IMR-90 (cell line): ENCODE data around the gene E2F4. TPM values are rescaled to one million over a fixed set of nuclear protein-coding genes. Genes with fewer than 3 reads are reported as not detected.

ENCODE experiments used
- ATAC-seq: fragments of 200-7000 bp; cut with Tn5 transposase; 2 replicates; pipeline ENCODE4 v1.9.1; 2020; ENCODE audit warnings: low read depth, mild to moderate bottlenecking, moderate library complexity
- BruUV-seq: library from RNA; stranded (reverse); fragments of 400-500 nt; replicated peaks from 2 replicates; lab custom pipeline; 2021; lab: Mats Ljungman, UMichigan
- CTCF ChIA-PET: fragments of 300-600 bp; formaldehyde crosslinking; extraction: SDS; loops from one replicate; lab custom pipeline; 2021; ENCODE audit warnings: antibody characterized with exemption; lab: Yijun Ruan, JAX
- POLR2A ChIA-PET: fragments of 300-600 bp; sonication (Branson Sonifier 250); formaldehyde crosslinking; loops from one replicate; lab custom pipeline; 2022; ENCODE audit warnings: antibody characterized with exemption; ENCODE audit not compliant: unreplicated experiment; lab: Charles Lee
- DNase-seq: peaks from one replicate; pipeline ENCODE4 v3.0.0; 2013
- H2AFZ ChIP-seq: replicated peaks from 2 replicates; pipeline ENCODE3; 2013; ENCODE audit warnings: low read length, mild to moderate bottlenecking; ENCODE audit not compliant: poor library complexity
- H2AK5ac ChIP-seq: 2 replicates; pipeline ENCODE4 v1.6.1; 2013; ENCODE audit warnings: low read depth, low read length, inconsistent platforms
- H2AK9ac ChIP-seq: replicated peaks from 2 replicates; pipeline ENCODE3; 2013; ENCODE audit warnings: mild to moderate bottlenecking, low read depth, low read length, moderate library complexity; ENCODE audit not compliant: poor library complexity
- H2BK120ac ChIP-seq: 2 replicates; pipeline ENCODE4 v1.6.1; 2013; ENCODE audit warnings: low read depth, low read length, inconsistent platforms
- H2BK15ac ChIP-seq: 3 replicates; pipeline ENCODE4 v1.6.1; 2013; ENCODE audit warnings: low read depth, low read length, inconsistent platforms
- H2BK20ac ChIP-seq: 2 replicates; pipeline ENCODE4 v1.6.1; 2013; ENCODE audit warnings: low read depth, mild to moderate bottlenecking, inconsistent platforms, low read length, moderate library complexity
- H2BK5ac ChIP-seq: 2 replicates; pipeline ENCODE4 v1.6.1; 2013; ENCODE audit warnings: mild to moderate bottlenecking, low read depth, low read length, inconsistent platforms; ENCODE audit not compliant: poor library complexity, severe bottlenecking
- H3K14ac ChIP-seq: replicated peaks from 2 replicates; pipeline ENCODE4 v1.6.1; 2013; ENCODE audit warnings: low read depth, low read length, inconsistent platforms
- H3K18ac ChIP-seq: 2 replicates; pipeline ENCODE4 v1.6.1; 2013; ENCODE audit warnings: low read depth, low read length, control low read depth
- H3K23ac ChIP-seq: 2 replicates; pipeline ENCODE4 v1.6.1; 2013; ENCODE audit warnings: low read depth, low read length, inconsistent platforms
- H3K27ac ChIP-seq: 2 replicates; pipeline ENCODE4 v1.5.1; 2013; ENCODE audit warnings: mild to moderate bottlenecking, control low read depth, low read length; ENCODE audit not compliant: insufficient read depth
- H3K27me3 ChIP-seq: 2 replicates; pipeline ENCODE4 v1.6.1; 2013; ENCODE audit warnings: low read length; ENCODE audit not compliant: control insufficient read depth, insufficient read depth
- H3K36me3 ChIP-seq: 2 replicates; pipeline ENCODE4 v1.6.1; 2013; ENCODE audit warnings: low read length, mixed read lengths; ENCODE audit not compliant: control insufficient read depth, insufficient read depth
- H3K4ac ChIP-seq: 2 replicates; pipeline ENCODE4 v1.6.1; 2013; ENCODE audit warnings: low read depth, low read length, inconsistent platforms
- H3K4me1 ChIP-seq: 2 replicates; pipeline ENCODE4 v1.6.1; 2013; ENCODE audit warnings: low read length, mixed read lengths; ENCODE audit not compliant: control insufficient read depth, insufficient read depth
- H3K4me2 ChIP-seq: 2 replicates; pipeline ENCODE4 v1.6.1; 2013; ENCODE audit warnings: low read depth, mild to moderate bottlenecking, control low read depth, low read length, moderate library complexity
- H3K4me3 ChIP-seq: 2 replicates; pipeline ENCODE4 v1.5.1; 2013; ENCODE audit warnings: low read depth, mild to moderate bottlenecking, control low read depth, low read length, moderate library complexity; ENCODE audit not compliant: insufficient read depth
- H3K56ac ChIP-seq: 2 replicates; pipeline ENCODE4 v1.6.1; 2013; ENCODE audit warnings: low read length, inconsistent platforms; ENCODE audit not compliant: insufficient read depth; ENCODE audit errors: extremely low read depth
- H3K79me1 ChIP-seq, 2 experiments: 2 replicates each; pipeline ENCODE4 v1.6.1; 2013; ENCODE audit warnings: low read length in 2 of 2, inconsistent platforms in 1 of 2, low read depth in 1 of 2
- H3K9ac ChIP-seq: 2 replicates; pipeline ENCODE4 v1.6.1; 2013; ENCODE audit warnings: low read depth, low read length, control low read depth
- H3K9me1 ChIP-seq: 2 replicates; pipeline ENCODE4 v1.6.1; 2013; ENCODE audit warnings: low read length, inconsistent platforms; ENCODE audit not compliant: insufficient read depth
- H3K9me3 ChIP-seq: 2 replicates; pipeline ENCODE4 v1.6.1; 2013; ENCODE audit warnings: low read length; ENCODE audit not compliant: control insufficient read depth, insufficient read depth
- H4K20me1 ChIP-seq: 2 replicates; pipeline ENCODE4 v1.6.1; 2013; ENCODE audit warnings: low read length, inconsistent platforms; ENCODE audit not compliant: insufficient read depth
- H4K5ac ChIP-seq: 2 replicates; pipeline ENCODE4 v1.6.1; 2013; ENCODE audit warnings: mild to moderate bottlenecking, low read depth, low read length, control low read depth
- H4K8ac ChIP-seq, 2 experiments: 2 replicates each; pipeline ENCODE4 v1.6.1; 2013; ENCODE audit warnings: low read depth in 2 of 2, low read length in 2 of 2, control low read depth in 1 of 2, inconsistent platforms in 1 of 2
- H4K91ac ChIP-seq: 2 replicates; pipeline ENCODE4 v1.6.1; 2013; ENCODE audit warnings: low read depth, low read length, inconsistent platforms; ENCODE audit not compliant: insufficient read depth
- BHLHE40 ChIP-seq: fragments of 150-350 bp; IDR thresholded peaks from 2 replicates; pipeline ENCODE4 v1.6.1; 2016; ENCODE audit warnings: mild to moderate bottlenecking, low read depth, low read length
- CEBPB ChIP-seq: IDR thresholded peaks from 2 replicates; pipeline ENCODE4 v1.6.1; 2012; ENCODE audit warnings: low read depth, low read length, improper control_type of control experiment
- CHD1 ChIP-seq: IDR thresholded peaks from 2 replicates; pipeline ENCODE4 v1.6.1; 2012; ENCODE audit warnings: low read depth, low read length, improper control_type of control experiment
- FOS ChIP-seq: fragments of 150-350 bp; IDR thresholded peaks from 2 replicates; pipeline ENCODE4 v1.6.1; 2016; ENCODE audit warnings: low read depth, low read length
- MAZ ChIP-seq: IDR thresholded peaks from 2 replicates; pipeline ENCODE4 v1.6.1; 2012; ENCODE audit warnings: low read depth, mild to moderate bottlenecking, low read length, improper control_type of control experiment, moderate library complexity, borderline replicate concordance
- MXI1 ChIP-seq: IDR thresholded peaks from 2 replicates; pipeline ENCODE4 v1.6.1; 2012; ENCODE audit warnings: low read depth, mild to moderate bottlenecking, low read length, moderate library complexity, borderline replicate concordance
- NFE2L2 ChIP-seq: fragments of 150-350 bp; IDR thresholded peaks from 2 replicates; pipeline ENCODE4 v1.6.1; 2016; ENCODE audit warnings: low read depth, mild to moderate bottlenecking, low read length
- POLR2A ChIP-seq: IDR thresholded peaks from 2 replicates; pipeline ENCODE4 v1.6.1; 2012; ENCODE audit warnings: mild to moderate bottlenecking, low read depth, low read length
- RAD21 ChIP-seq: IDR thresholded peaks from 2 replicates; pipeline ENCODE4 v1.6.1; 2012; ENCODE audit warnings: low read length, improper control_type of control experiment
- RCOR1 ChIP-seq: IDR thresholded peaks from 2 replicates; pipeline ENCODE4 v1.6.1; 2012; ENCODE audit warnings: mild to moderate bottlenecking, low read length, improper control_type of control experiment; ENCODE audit not compliant: insufficient replicate concordance
- SMC3 ChIP-seq: fragments of 150-350 bp; IDR thresholded peaks from 2 replicates; pipeline ENCODE4 v1.6.1; 2016; ENCODE audit warnings: low read depth, mild to moderate bottlenecking, antibody characterized with exemption, low read length, moderate library complexity
- WGBS, 2 experiments: methylation state at CpG; one replicate each; pipeline versions ENCODE4 v1.1.5 to v1.1.7; 2013; ENCODE audit warnings: missing lambda C conversion rate in 2 of 2; ENCODE audit not compliant: insufficient read length in 1 of 2; ENCODE audit errors: extremely low coverage in 2 of 2; 5-methylcytosine and 5-hydroxymethylcytosine counted together
- dilution Hi-C: fragments of 300-500 bp; cut with HindIII; formaldehyde crosslinking; loops from one replicate; pipeline ENCODE4 v1.14.3; 2018; ENCODE audit warnings: low sequenced_read_pairs; ENCODE audit not compliant: unreplicated experiment
- in situ Hi-C: fragments of 300-500 bp; cut with MboI; formaldehyde crosslinking; loops from 3 replicates; pipeline ENCODE4 v1.14.3; 2019; ENCODE audit warnings: low sequenced_read_pairs, inconsistent platforms, mixed read lengths
- intact Hi-C: fragments of 100-400 bp; cut with micrococcal nuclease; formaldehyde crosslinking; loops from 2 replicates; pipeline ENCODE4 v1.10.0; 2022
- polyA plus RNA-seq, 3 experiments: library from polyadenylated mRNA; depleted of rRNA; stranded (reverse); fragments of >200 nt; gene quantifications; 2 replicates each; pipeline ENCODE4 v1.2.3, GENCODE V29; 2012; ENCODE audit warnings: low replicate concordance in 1 of 3
- total RNA-seq: library from RNA; depleted of rRNA; stranded (reverse); fragments of >200 nt; gene quantifications from 2 replicates; pipeline ENCODE4 v1.2.3, GENCODE V29; 2012
- TF ChIP-seq, protein P1 (sequence below): fragments of 150-350 bp; IDR thresholded peaks from 2 replicates; pipeline ENCODE4 v1.6.1; 2017; ENCODE audit warnings: mild to moderate bottlenecking, antibody characterized with exemption, low read length, low read depth
- TF ChIP-seq, protein P2 (sequence below): conservative IDR thresholded peaks from 2 replicates; pipeline ENCODE4 v1.5.1; 2012; ENCODE audit warnings: mild to moderate bottlenecking, low read depth, low read length, improper control_type of control experiment
- TF ChIP-seq, protein P3 (sequence below): fragments of 150-350 bp; IDR thresholded peaks from 2 replicates; pipeline ENCODE4 v1.6.1; 2016; ENCODE audit warnings: low read depth, mild to moderate bottlenecking, low read length, moderate library complexity, borderline replicate concordance

Gene E2F4
- total and polyA plus RNA-seq, 2 of the 4 experiments (the other 2 are of a cell fraction), result 63.4 to 103 TPM

DNA sequence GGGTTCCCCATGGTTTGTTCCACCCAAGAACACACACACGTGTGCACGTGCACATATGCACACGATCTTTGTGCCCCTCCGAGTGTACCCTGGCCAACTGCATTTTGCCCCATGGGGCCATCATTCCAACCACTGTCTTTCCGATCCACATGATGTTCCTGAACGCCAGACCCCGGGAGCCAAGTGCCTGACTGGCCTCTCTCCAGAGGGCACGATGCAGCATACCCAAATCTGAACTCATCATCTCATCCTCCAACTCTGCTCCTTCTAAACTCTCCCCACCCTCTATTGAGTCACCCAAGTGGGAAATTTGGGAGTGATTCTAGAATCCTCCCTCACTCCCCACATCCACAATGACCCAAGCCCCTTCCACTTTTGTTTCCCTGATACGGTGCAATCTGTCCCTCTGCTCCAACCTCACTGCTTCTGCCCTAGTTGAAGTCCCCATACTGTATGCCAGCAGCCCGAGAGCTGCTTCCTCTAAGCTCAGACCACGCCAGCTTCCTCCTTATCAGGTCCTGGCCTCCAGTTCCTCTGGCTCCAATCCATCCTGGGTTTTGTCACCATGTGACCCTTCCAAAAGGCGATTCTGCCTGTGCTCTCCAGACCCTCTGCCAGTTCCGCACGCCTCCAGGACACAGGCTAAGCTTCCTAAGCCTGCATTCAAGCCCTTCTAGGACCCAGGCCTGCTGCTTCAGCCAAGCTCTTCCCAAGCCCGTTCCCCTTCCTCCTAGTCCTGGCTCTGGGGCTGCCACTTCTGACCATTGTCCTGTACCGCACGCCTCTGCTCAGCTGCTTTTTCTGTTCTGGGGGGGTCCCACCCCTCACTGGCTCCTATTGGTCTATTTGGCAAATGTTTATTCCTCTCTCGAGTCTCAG lies 24.9 kb downstream of the E2F4 start:
- Histone ChIP-seq H3K9me1 (no peaks in the 10 kb centered on the region), H3K56ac (no peak overlapping the region), H3K27me3 (no peaks in the 10 kb centered on the region), H4K91ac (no peak overlapping the region), H3K4me1 (no peaks in the 10 kb centered on the region), H2BK120ac (no peak overlapping the region), H2AK5ac (no peak overlapping the region), H3K27ac (no peak overlapping the region), H3K23ac (no peak overlapping the region), H4K20me1 (no peaks in the 10 kb centered on the region), H2AFZ (peak overlapping the region; percentile 54), H3K18ac (no peak overlapping the region), H2AK9ac (no peak overlapping the region), H4K5ac (no peak overlapping the region), H3K9ac (no peak overlapping the region), H2BK15ac (no peak overlapping the region), H3K4ac (no peak overlapping the region), H3K4me3 (no peak overlapping the region), H3K14ac (no peak overlapping the region), H3K4me2 (no peak overlapping the region), H3K9me3 (no peaks in the 10 kb centered on the region), H4K8ac (no peak overlapping the region), H3K36me3 (peaks cover 4% of the 10 kb centered on the region; the same call in 1 of the 2 replicates), H3K79me1 (no peaks in the 10 kb centered on the region; a peak in 1 of 4 replicates), H2BK5ac (no peak overlapping the region), H2BK20ac (no peak overlapping the region)
- in situ Hi-C loops (no loop called here), dilution Hi-C loops (no loop called here), intact Hi-C loops (no loop called here)
- no TSS peak for BruUV-seq
- ChIA-PET POLR2A (interaction anchor here (0.7 kb wide), 1 partner anchor 172 kb away, joined by 4 read pairs; no protein-coding TSS in a partner anchor), CTCF (no interaction called here)
- ATAC-seq (peak; percentile 64), DNase-seq (no peak)
- WGBS, 2 experiments, result 66% methylated on average over 11 of the region's 18 CpGs; no CpG with 5 or more reads in 1 of the 2 experiments
- TF ChIP-seq, protein P1, sequence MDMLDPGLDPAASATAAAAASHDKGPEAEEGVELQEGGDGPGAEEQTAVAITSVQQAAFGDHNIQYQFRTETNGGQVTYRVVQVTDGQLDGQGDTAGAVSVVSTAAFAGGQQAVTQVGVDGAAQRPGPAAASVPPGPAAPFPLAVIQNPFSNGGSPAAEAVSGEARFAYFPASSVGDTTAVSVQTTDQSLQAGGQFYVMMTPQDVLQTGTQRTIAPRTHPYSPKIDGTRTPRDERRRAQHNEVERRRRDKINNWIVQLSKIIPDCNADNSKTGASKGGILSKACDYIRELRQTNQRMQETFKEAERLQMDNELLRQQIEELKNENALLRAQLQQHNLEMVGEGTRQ, result no peak
- TF ChIP-seq BHLHE40 (no peak), MAZ (no peak), POLR2A (no peak), RCOR1 (no peak), FOS (no peak), SMC3 (no peak), CEBPB (no peak), CHD1 (no peak), MXI1 (no peak), NFE2L2 (no peak), RAD21 (no peak)
- TF ChIP-seq, protein P2, sequence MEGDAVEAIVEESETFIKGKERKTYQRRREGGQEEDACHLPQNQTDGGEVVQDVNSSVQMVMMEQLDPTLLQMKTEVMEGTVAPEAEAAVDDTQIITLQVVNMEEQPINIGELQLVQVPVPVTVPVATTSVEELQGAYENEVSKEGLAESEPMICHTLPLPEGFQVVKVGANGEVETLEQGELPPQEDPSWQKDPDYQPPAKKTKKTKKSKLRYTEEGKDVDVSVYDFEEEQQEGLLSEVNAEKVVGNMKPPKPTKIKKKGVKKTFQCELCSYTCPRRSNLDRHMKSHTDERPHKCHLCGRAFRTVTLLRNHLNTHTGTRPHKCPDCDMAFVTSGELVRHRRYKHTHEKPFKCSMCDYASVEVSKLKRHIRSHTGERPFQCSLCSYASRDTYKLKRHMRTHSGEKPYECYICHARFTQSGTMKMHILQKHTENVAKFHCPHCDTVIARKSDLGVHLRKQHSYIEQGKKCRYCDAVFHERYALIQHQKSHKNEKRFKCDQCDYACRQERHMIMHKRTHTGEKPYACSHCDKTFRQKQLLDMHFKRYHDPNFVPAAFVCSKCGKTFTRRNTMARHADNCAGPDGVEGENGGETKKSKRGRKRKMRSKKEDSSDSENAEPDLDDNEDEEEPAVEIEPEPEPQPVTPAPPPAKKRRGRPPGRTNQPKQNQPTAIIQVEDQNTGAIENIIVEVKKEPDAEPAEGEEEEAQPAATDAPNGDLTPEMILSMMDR, result no peak
- TF ChIP-seq, protein P3, sequence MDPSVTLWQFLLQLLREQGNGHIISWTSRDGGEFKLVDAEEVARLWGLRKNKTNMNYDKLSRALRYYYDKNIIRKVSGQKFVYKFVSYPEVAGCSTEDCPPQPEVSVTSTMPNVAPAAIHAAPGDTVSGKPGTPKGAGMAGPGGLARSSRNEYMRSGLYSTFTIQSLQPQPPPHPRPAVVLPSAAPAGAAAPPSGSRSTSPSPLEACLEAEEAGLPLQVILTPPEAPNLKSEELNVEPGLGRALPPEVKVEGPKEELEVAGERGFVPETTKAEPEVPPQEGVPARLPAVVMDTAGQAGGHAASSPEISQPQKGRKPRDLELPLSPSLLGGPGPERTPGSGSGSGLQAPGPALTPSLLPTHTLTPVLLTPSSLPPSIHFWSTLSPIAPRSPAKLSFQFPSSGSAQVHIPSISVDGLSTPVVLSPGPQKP, result no peak
